H9 (cell line): ENCODE data around the gene COX6B1. TPM values are rescaled to one million over a fixed set of nuclear protein-coding genes. Genes with fewer than 3 reads are reported as not detected.

Source experiments
- DNase-seq: peaks from one replicate; pipeline ENCODE4 v3.0.0-alpha.2; 2017
- H2AFZ ChIP-seq: one replicate; pipeline ENCODE4 v1.6.1; 2013; ENCODE audit warnings: mild to moderate bottlenecking, low read length, control low read depth, moderate library complexity
- H2AK5ac ChIP-seq: 2 replicates; pipeline ENCODE4 v1.6.1; 2013; ENCODE audit warnings: low read length, control low read depth, mixed read lengths; ENCODE audit not compliant: insufficient read length
- H2BK120ac ChIP-seq: one replicate; pipeline ENCODE4 v1.6.1; 2013; ENCODE audit warnings: low read depth, mild to moderate bottlenecking, low read length, control low read depth, inconsistent platforms; ENCODE audit not compliant: poor library complexity, severe bottlenecking
- H2BK12ac ChIP-seq: 2 replicates; pipeline ENCODE4 v1.6.1; 2013; ENCODE audit warnings: low read length, control low read depth, mixed read lengths, low read depth; ENCODE audit not compliant: insufficient read length
- H2BK15ac ChIP-seq: 2 replicates; pipeline ENCODE4 v1.6.1; 2013; ENCODE audit warnings: low read depth, low read length, control low read depth
- H2BK20ac ChIP-seq: one replicate; pipeline ENCODE4 v1.6.1; 2013; ENCODE audit warnings: low read depth, mild to moderate bottlenecking, low read length, control low read depth, inconsistent platforms; ENCODE audit not compliant: poor library complexity, severe bottlenecking
- H2BK5ac ChIP-seq: 2 replicates; pipeline ENCODE4 v1.6.1; 2013; ENCODE audit warnings: low read length, control low read depth, mixed read lengths; ENCODE audit not compliant: insufficient read length
- H3K14ac ChIP-seq: 2 replicates; pipeline ENCODE4 v1.6.1; 2013; ENCODE audit warnings: low read length, control low read depth; ENCODE audit not compliant: insufficient read depth
- H3K18ac ChIP-seq: 2 replicates; pipeline ENCODE4 v1.6.1; 2013; ENCODE audit warnings: low read depth, mild to moderate bottlenecking, mixed read lengths, low read length, control low read depth; ENCODE audit not compliant: insufficient read length
- H3K23ac ChIP-seq: 2 replicates; pipeline ENCODE4 v1.6.1; 2013; ENCODE audit warnings: low read length, control low read depth, mixed read lengths, low read depth; ENCODE audit not compliant: insufficient read length
- H3K23me2 ChIP-seq: 2 replicates; pipeline ENCODE4 v1.6.1; 2013; ENCODE audit warnings: low read depth, mild to moderate bottlenecking, mixed read lengths, low read length, control low read depth; ENCODE audit not compliant: insufficient read length, poor library complexity, severe bottlenecking
- H3K27ac ChIP-seq: 2 replicates; pipeline ENCODE4 v1.5.1; 2013; ENCODE audit warnings: low read length, control low read depth, mixed read lengths, low read depth; ENCODE audit not compliant: insufficient read length
- H3K27me3 ChIP-seq: 2 replicates; pipeline ENCODE4 v1.6.1; 2013; ENCODE audit warnings: low read length, control low read depth, inconsistent platforms; ENCODE audit not compliant: insufficient read depth
- H3K4ac ChIP-seq: 2 replicates; pipeline ENCODE4 v1.6.1; 2013; ENCODE audit warnings: low read depth, mild to moderate bottlenecking, control low read depth, inconsistent platforms, low read length, moderate library complexity
- H3K4me1 ChIP-seq: 2 replicates; pipeline ENCODE4 v1.6.1; 2013; ENCODE audit warnings: low read length, control low read depth, inconsistent platforms; ENCODE audit not compliant: insufficient read depth
- H3K4me2 ChIP-seq: 2 replicates; pipeline ENCODE4 v1.6.1; 2013; ENCODE audit warnings: low read length, control low read depth, mixed read lengths; ENCODE audit not compliant: insufficient read length, insufficient read depth
- H3K56ac ChIP-seq: 2 replicates; pipeline ENCODE4 v1.6.1; 2013; ENCODE audit warnings: low read depth, mild to moderate bottlenecking, mixed read lengths, low read length, control low read depth; ENCODE audit not compliant: insufficient read length
- H3K79me1 ChIP-seq: 2 replicates; pipeline ENCODE4 v1.6.1; 2013; ENCODE audit warnings: low read depth, mild to moderate bottlenecking, moderate library complexity, low read length, control low read depth, inconsistent platforms; ENCODE audit not compliant: insufficient read depth, poor library complexity, severe bottlenecking
- H3K79me2 ChIP-seq: 2 replicates; pipeline ENCODE4 v1.6.1; 2013; ENCODE audit warnings: low read length, control low read depth, inconsistent platforms; ENCODE audit not compliant: insufficient read depth
- H3K9ac ChIP-seq: 2 replicates; pipeline ENCODE4 v1.6.1; 2013; ENCODE audit warnings: low read length, control low read depth, mixed read lengths; ENCODE audit not compliant: insufficient read length; ENCODE audit errors: extremely low read depth
- H3K9me3 ChIP-seq: one replicate; pipeline ENCODE4 v1.6.1; 2013; ENCODE audit warnings: low read depth, low read length, inconsistent platforms; ENCODE audit not compliant: control insufficient read depth
- H3T11ph ChIP-seq: one replicate; pipeline ENCODE4 v1.6.1; 2013; ENCODE audit warnings: mild to moderate bottlenecking, low read length, control low read depth, inconsistent platforms
- H4K20me1 ChIP-seq: one replicate; pipeline ENCODE4 v1.6.1; 2013; ENCODE audit not compliant: control insufficient read depth, insufficient read length, insufficient read depth
- H4K5ac ChIP-seq: 2 replicates; pipeline ENCODE4 v1.6.1; 2013; ENCODE audit warnings: low read depth, mild to moderate bottlenecking, mixed read lengths, low read length, control low read depth; ENCODE audit not compliant: insufficient read length
- H4K8ac ChIP-seq: replicated peaks from 2 replicates; pipeline ENCODE4 v1.6.1; 2013; ENCODE audit warnings: low read length, control low read depth, mixed read lengths, low read depth; ENCODE audit not compliant: insufficient read length
- H4K91ac ChIP-seq: 2 replicates; pipeline ENCODE4 v1.6.1; 2013; ENCODE audit warnings: low read depth, mild to moderate bottlenecking, moderate library complexity, mixed read lengths, low read length, control low read depth; ENCODE audit not compliant: insufficient read length
- H3K27ac Mint-ChIP-seq, 3 experiments: 2 replicates in 2 of 3; 3 replicates in 1 of 3; pipeline ENCODE4 v1.8.0; 2020 to 2021; ENCODE audit warnings: mixed read lengths in 3 of 3, mild to moderate bottlenecking in 1 of 3, moderate library complexity in 1 of 3
- H3K27me3 Mint-ChIP-seq: 2 replicates; pipeline ENCODE4 v1.8.0; 2021; ENCODE audit warnings: low read depth, mild to moderate bottlenecking, moderate library complexity, mixed read lengths
- H3K36me3 Mint-ChIP-seq, 3 experiments: 2 replicates in 2 of 3; 3 replicates in 1 of 3; pipeline ENCODE4 v1.8.0; 2020 to 2021; ENCODE audit warnings: low read depth in 3 of 3, mixed read lengths in 3 of 3; ENCODE audit not compliant: insufficient read depth in 1 of 3
- H3K4me1 Mint-ChIP-seq, 2 experiments: 2 replicates each; pipeline ENCODE4 v1.8.0; 2020; ENCODE audit warnings: mixed read lengths in 2 of 2
- H3K4me3 Mint-ChIP-seq, 2 experiments: 2 replicates in 1 of 2; 3 replicates in 1 of 2; pipeline ENCODE4 v1.8.0; 2020 to 2021; ENCODE audit warnings: mild to moderate bottlenecking in 2 of 2, mixed read lengths in 2 of 2, moderate library complexity in 1 of 2
- H3K9me3 Mint-ChIP-seq, 2 experiments: 2 replicates in 1 of 2; 3 replicates in 1 of 2; pipeline ENCODE4 v1.8.0; 2020; ENCODE audit warnings: mild to moderate bottlenecking in 2 of 2, mixed read lengths in 2 of 2, moderate library complexity in 1 of 2
- WGBS: extraction: QIAGEN DNeasy Blood & Tissue Kit; methylation state at CpG from one replicate; pipeline ENCODE4 v1.1.7; 2013; ENCODE audit warnings: missing lambda C conversion rate, low lambda C conversion rate, mixed read lengths; ENCODE audit not compliant: insufficient read length; ENCODE audit errors: extremely low coverage; 5-methylcytosine and 5-hydroxymethylcytosine counted together
- total RNA-seq: library from RNA; stranded (reverse); gene quantifications from 2 replicates; pipeline ENCODE4 v1.2.1, GENCODE V29; 2021
- TF ChIP-seq, protein P1 (sequence below): fragments of 200-600 bp; sonication (generic); conservative IDR thresholded peaks from 3 replicates; pipeline ENCODE4 v1.8.0; 2021; ENCODE audit warnings: antibody characterized with exemption, mild to moderate bottlenecking

COX6B1 gene
- total RNA-seq, 1 experiment from 2014 or later = 432 TPM

DNA sequence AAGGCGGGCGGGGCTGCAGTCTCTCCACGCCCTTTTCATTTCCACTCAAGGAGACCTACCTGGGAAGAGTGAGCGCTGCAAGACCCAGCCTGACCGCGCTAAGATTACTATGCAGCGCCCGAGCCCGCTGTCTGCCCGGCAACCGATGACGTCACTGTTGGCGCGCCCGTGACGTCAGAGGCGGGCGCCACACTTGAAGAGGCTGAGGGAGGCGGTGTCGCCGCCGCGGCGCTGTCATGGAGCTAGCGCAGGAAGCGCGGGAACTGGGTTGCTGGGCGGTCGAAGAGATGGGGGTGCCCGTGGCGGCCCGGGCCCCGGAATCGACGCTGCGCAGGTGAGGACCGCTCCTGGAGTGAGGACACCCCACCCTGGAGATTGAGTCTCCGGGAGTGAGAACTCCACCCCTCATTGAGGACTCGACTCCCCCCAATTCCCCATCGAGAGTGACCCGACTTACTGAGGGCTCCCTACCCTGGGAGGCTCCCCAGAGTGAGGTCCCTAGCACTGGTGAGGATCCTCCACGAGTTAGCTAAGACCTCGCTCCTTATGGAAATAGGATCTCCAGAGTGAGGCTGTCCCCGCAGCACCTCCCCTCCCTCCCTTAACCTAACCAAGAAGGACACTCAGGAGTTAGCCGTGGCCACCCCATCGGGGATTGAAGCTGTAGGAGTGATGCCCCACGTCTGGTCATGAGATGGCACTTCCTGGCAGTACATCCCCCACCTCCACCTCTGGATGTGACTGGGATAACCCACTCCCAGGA lies 35.4 kb upstream of the COX6B1 start, which contains the start of gene HAUS5:
TSS of gene HAUS5 (plus strand) at position 177 of the 763 bp plus-strand sequence. CDS start at position 237, 60 bp downstream.
- no CpG with 5 or more reads among the region's 47 CpGs for WGBS
- H2BK5ac ChIP-seq = no peak within 1 kb of the TSS
- H3K27ac Mint-ChIP-seq = peak within 1 kb of the TSS in 1 of 3 experiments; percentile 81; a peak in 2 of 7 replicates
- no peak within 1 kb of the TSS for H3T11ph ChIP-seq
- no peaks in the 10 kb centered on the region for H3K4me1 Mint-ChIP-seq
- no peak within 1 kb of the TSS for H4K5ac ChIP-seq
- H3K18ac ChIP-seq = peak within 1 kb of the TSS; percentile 66
- no peak within 1 kb of the TSS for H4K8ac ChIP-seq
- H2BK120ac ChIP-seq = no peak within 1 kb of the TSS
- peak; percentile 95 for DNase-seq
- peaks cover 9 to 23% (median 23%) of the 10 kb centered on the region in 3 experiments; a peak in 6 of 7 replicates for H3K36me3 Mint-ChIP-seq
- no peak within 1 kb of the TSS for H2BK20ac ChIP-seq
- H3K56ac ChIP-seq = no peak within 1 kb of the TSS
- H3K27ac ChIP-seq = no peak within 1 kb of the TSS
- peaks cover 5% of the 10 kb centered on the region for H3K23me2 ChIP-seq
- H2BK15ac ChIP-seq = no peak within 1 kb of the TSS
- no peak within 1 kb of the TSS for H3K23ac ChIP-seq
- H2BK12ac ChIP-seq = no peak within 1 kb of the TSS
- no peak within 1 kb of the TSS for H4K91ac ChIP-seq
- peak within 1 kb of the TSS; percentile 73 for H3K9ac ChIP-seq
- peak within 1 kb of the TSS; percentile 93 for H3K4me2 ChIP-seq
- no peaks in the 10 kb centered on the region for H3K79me2 ChIP-seq
- H3K9me3 Mint-ChIP-seq = peaks cover 9 to 15% of the 10 kb centered on the region in 2 experiments
- H4K20me1 ChIP-seq = no peaks in the 10 kb centered on the region
- H3K4me1 ChIP-seq = no peaks in the 10 kb centered on the region
- no peak within 1 kb of the TSS for H3K4ac ChIP-seq
- H3K27me3 ChIP-seq = no peaks in the 10 kb centered on the region
- TF ChIP-seq, protein P1, sequence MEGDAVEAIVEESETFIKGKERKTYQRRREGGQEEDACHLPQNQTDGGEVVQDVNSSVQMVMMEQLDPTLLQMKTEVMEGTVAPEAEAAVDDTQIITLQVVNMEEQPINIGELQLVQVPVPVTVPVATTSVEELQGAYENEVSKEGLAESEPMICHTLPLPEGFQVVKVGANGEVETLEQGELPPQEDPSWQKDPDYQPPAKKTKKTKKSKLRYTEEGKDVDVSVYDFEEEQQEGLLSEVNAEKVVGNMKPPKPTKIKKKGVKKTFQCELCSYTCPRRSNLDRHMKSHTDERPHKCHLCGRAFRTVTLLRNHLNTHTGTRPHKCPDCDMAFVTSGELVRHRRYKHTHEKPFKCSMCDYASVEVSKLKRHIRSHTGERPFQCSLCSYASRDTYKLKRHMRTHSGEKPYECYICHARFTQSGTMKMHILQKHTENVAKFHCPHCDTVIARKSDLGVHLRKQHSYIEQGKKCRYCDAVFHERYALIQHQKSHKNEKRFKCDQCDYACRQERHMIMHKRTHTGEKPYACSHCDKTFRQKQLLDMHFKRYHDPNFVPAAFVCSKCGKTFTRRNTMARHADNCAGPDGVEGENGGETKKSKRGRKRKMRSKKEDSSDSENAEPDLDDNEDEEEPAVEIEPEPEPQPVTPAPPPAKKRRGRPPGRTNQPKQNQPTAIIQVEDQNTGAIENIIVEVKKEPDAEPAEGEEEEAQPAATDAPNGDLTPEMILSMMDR = no peak
- H3K27me3 Mint-ChIP-seq = peaks cover 23% of the 10 kb centered on the region
- H3K4me3 Mint-ChIP-seq = peak within 1 kb of the TSS; percentile 80 to 86
- no peak within 1 kb of the TSS for H2AFZ ChIP-seq
- peak within 1 kb of the TSS; percentile 75 for H3K14ac ChIP-seq
- H3K79me1 ChIP-seq = no peaks in the 10 kb centered on the region
- peaks cover 9% of the 10 kb centered on the region for H3K9me3 ChIP-seq
- H2AK5ac ChIP-seq = no peak within 1 kb of the TSS
